PC-9 (cell line): ENCODE measurements around the gene WDR12.
"Not testable (repeated sequence)": the region's sequence is repeated elsewhere in the genome, so short reads cannot be mapped to it uniquely, and the experiment has no call there.

Experiments
- EZH2 ChIP-seq: fragments of 200-600 bp; sonication (generic); IDR thresholded peaks from 2 replicates; pipeline ENCODE4 v1.8.0; 2017; ENCODE audit warnings: antibody characterized with exemption, low read depth
- TF ChIP-seq, protein P1 (sequence below): fragments of 200-600 bp; sonication (generic); conservative IDR thresholded peaks from 2 replicates; pipeline ENCODE4 v1.6.1; 2017; ENCODE audit warnings: mixed run types, antibody characterized with exemption, mild to moderate bottlenecking, moderate library complexity

DNA sequence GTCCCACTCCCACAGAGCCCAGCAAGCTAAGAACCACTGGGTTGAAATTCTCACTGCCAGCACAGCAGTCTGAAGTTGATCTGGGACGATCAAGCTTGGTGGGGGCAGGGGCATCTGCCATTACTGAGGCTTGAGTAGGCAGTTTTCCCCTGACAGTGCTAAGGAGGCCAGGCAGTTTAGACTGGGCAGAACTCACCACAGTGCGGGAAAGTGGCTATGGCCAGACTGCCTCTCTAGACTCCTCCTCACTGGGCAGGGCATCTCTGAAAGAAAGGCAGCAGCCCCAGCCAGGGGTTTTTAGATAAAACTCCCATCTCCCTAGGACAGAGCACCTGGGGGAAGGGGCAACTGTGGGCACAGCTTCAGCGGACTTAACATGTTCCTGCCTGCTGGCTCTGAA, 62.1 kb downstream of the WDR12 start:
- not testable (repeated sequence) for TF ChIP-seq EZH2
- TF ChIP-seq, protein P1, sequence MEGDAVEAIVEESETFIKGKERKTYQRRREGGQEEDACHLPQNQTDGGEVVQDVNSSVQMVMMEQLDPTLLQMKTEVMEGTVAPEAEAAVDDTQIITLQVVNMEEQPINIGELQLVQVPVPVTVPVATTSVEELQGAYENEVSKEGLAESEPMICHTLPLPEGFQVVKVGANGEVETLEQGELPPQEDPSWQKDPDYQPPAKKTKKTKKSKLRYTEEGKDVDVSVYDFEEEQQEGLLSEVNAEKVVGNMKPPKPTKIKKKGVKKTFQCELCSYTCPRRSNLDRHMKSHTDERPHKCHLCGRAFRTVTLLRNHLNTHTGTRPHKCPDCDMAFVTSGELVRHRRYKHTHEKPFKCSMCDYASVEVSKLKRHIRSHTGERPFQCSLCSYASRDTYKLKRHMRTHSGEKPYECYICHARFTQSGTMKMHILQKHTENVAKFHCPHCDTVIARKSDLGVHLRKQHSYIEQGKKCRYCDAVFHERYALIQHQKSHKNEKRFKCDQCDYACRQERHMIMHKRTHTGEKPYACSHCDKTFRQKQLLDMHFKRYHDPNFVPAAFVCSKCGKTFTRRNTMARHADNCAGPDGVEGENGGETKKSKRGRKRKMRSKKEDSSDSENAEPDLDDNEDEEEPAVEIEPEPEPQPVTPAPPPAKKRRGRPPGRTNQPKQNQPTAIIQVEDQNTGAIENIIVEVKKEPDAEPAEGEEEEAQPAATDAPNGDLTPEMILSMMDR: not testable (repeated sequence)
